ENCODE results near the gene RAB6B.

GRCh38 chr3:133820129-133820528 lies 75.6 kb downstream of the RAB6B start:
- TF ChIP-seq REST (IDR thresholded peaks at IDR 0.05; ENCODE audit: unreplicated experiment) (no peak), CTCF (conservative IDR thresholded peaks at IDR 0.05; ENCODE audit: low read depth in 2 of 2) (no peak), POLR2AphosphoS5 (IDR thresholded peaks at IDR 0.05; ENCODE audit: low read depth) (no peak), EZH2 (IDR thresholded peaks at IDR 0.05; ENCODE audit: low read depth, unreplicated experiment) (no peak), ZNF462 (CRISPR knock-in tag; IDR thresholded peaks at IDR 0.05) (no peak)
